ENCODE measurements around the gene WDR93.

The WDR93 gene

GRCh38 chr15:89671687-89672086, 18.9 kb upstream of the WDR93 start:
- H3K27ac ChIP-seq (ENCODE audit: low read depth, low read length) = no peak overlapping the region
- no peak overlapping the region for H4K91ac ChIP-seq (ENCODE audit: low read depth, low read length)
- no peak overlapping the region for H3K9ac ChIP-seq (ENCODE audit: low read length)
- no peaks in the 10 kb centered on the region for H3K79me2 ChIP-seq (ENCODE audit: control insufficient read depth, insufficient read depth, low read length, poor library complexity)
- no peak overlapping the region for H3K4ac ChIP-seq (ENCODE audit: low read depth, low read length)
- H2AFZ ChIP-seq (ENCODE audit: insufficient read depth, low read length, poor library complexity) = no peak overlapping the region
- H3K36me3 ChIP-seq (ENCODE audit: control insufficient read depth in 1 of 2, insufficient read depth in 2 of 2, low read length in 2 of 2) = no peaks in the 10 kb centered on the region
- H3K79me1 ChIP-seq (ENCODE audit: low read length) = no peaks in the 10 kb centered on the region
- no peak overlapping the region for H3K18ac ChIP-seq (ENCODE audit: low read length)
- H4K8ac ChIP-seq (ENCODE audit: low read depth, low read length) = no peak overlapping the region
- no peak overlapping the region for H2BK120ac ChIP-seq (ENCODE audit: insufficient read depth, low read length, poor library complexity)
- H3K14ac ChIP-seq (ENCODE audit: low read length) = no peak overlapping the region
- H3K9me3 ChIP-seq (ENCODE audit: insufficient read depth, low read depth, low read length) = peaks cover 1% of the 10 kb centered on the region
- H4K12ac ChIP-seq (ENCODE audit: low read depth, low read length) = no peak overlapping the region
- no peak overlapping the region for H2AK5ac ChIP-seq (ENCODE audit: low read length)
- no peak overlapping the region for H3K23ac ChIP-seq (ENCODE audit: low read length)
- no peaks in the 10 kb centered on the region for H3K27me3 ChIP-seq (ENCODE audit: insufficient read depth, low read length)
- H2BK5ac ChIP-seq (ENCODE audit: low read depth, low read length, poor library complexity) = no peak overlapping the region
- no peak overlapping the region for H2BK12ac ChIP-seq (ENCODE audit: low read length)
- H3K4me2 ChIP-seq (ENCODE audit: low read length) = no peak overlapping the region
- H3K4me3 ChIP-seq (ENCODE audit: low read depth, low read length) = no peak overlapping the region
- no peak for DNase-seq
- WGBS (ENCODE audit: extremely low coverage, insufficient coverage, insufficient read length) = no CpG with 5 or more reads among the region's 4 CpGs
- no peaks in the 10 kb centered on the region for H3K4me1 ChIP-seq (ENCODE audit: control insufficient read depth in 1 of 2, insufficient read depth in 2 of 2, low read length in 2 of 2)

- no peak overlapping the region for H4K91ac ChIP-seq (ENCODE audit: low read depth, low read length)
- no peaks in the 10 kb centered on the region for H3K79me2 ChIP-seq (ENCODE audit: control insufficient read depth, insufficient read depth, low read length, poor library complexity)
- no peak overlapping the region for H3K4ac ChIP-seq (ENCODE audit: low read depth, low read length)
- DNase-seq = no peak
- H3K4me2 ChIP-seq (ENCODE audit: low read length) = no peak overlapping the region
- H2BK120ac ChIP-seq (ENCODE audit: insufficient read depth, low read length, poor library complexity) = no peak overlapping the region
- no peaks in the 10 kb centered on the region for H3K79me1 ChIP-seq (ENCODE audit: low read length)
- no peak overlapping the region for H4K8ac ChIP-seq (ENCODE audit: low read depth, low read length)
- H2BK12ac ChIP-seq (ENCODE audit: low read length) = no peak overlapping the region
- peaks cover 1% of the 10 kb centered on the region for H3K9me3 ChIP-seq (ENCODE audit: insufficient read depth, low read depth, low read length)
- no peak overlapping the region for H3K27ac ChIP-seq (ENCODE audit: low read depth, low read length)
- no peak overlapping the region for H3K9ac ChIP-seq (ENCODE audit: low read length)
- no peak overlapping the region for H3K4me3 ChIP-seq (ENCODE audit: low read depth, low read length)
- no CpG with 5 or more reads among the region's 12 CpGs for WGBS (ENCODE audit: extremely low coverage, insufficient coverage, insufficient read length)
- H3K14ac ChIP-seq (ENCODE audit: low read length) = no peak overlapping the region
- no peaks in the 10 kb centered on the region for H3K27me3 ChIP-seq (ENCODE audit: insufficient read depth, low read length)
- H3K23ac ChIP-seq (ENCODE audit: low read length) = no peak overlapping the region
- peak overlapping the region; percentile 21 for H4K12ac ChIP-seq (ENCODE audit: low read depth, low read length)
- H2AFZ ChIP-seq (ENCODE audit: insufficient read depth, low read length, poor library complexity) = no peak overlapping the region
- no peak overlapping the region for H2BK5ac ChIP-seq (ENCODE audit: low read depth, low read length, poor library complexity)
- H3K36me3 ChIP-seq (ENCODE audit: control insufficient read depth in 1 of 2, insufficient read depth in 2 of 2, low read length in 2 of 2) = no peaks in the 10 kb centered on the region
- no peaks in the 10 kb centered on the region for H3K4me1 ChIP-seq (ENCODE audit: control insufficient read depth in 1 of 2, insufficient read depth in 2 of 2, low read length in 2 of 2)
- no peak overlapping the region for H3K18ac ChIP-seq (ENCODE audit: low read length)
- H2AK5ac ChIP-seq (ENCODE audit: low read length) = no peak overlapping the region
Measured at GRCh38 chr15:89672221-89673164, 18.1 kb upstream of the WDR93 start.

GRCh38 chr15:89673165-89673512, 17.5 kb upstream of the WDR93 start:
- no peak overlapping the region for H2BK120ac ChIP-seq (ENCODE audit: insufficient read depth, low read length, poor library complexity)
- H3K79me1 ChIP-seq (ENCODE audit: low read length) = no peaks in the 10 kb centered on the region
- WGBS (ENCODE audit: extremely low coverage, insufficient coverage, insufficient read length) = no CpG with 5 or more reads among the region's 12 CpGs
- H4K8ac ChIP-seq (ENCODE audit: low read depth, low read length) = no peak overlapping the region
- H3K23ac ChIP-seq (ENCODE audit: low read length) = no peak overlapping the region
- no peak overlapping the region for H3K9ac ChIP-seq (ENCODE audit: low read length)
- no peak overlapping the region for H3K27ac ChIP-seq (ENCODE audit: low read depth, low read length)
- no peak overlapping the region for H3K18ac ChIP-seq (ENCODE audit: low read length)
- H3K27me3 ChIP-seq (ENCODE audit: insufficient read depth, low read length) = no peaks in the 10 kb centered on the region
- no peak overlapping the region for H3K14ac ChIP-seq (ENCODE audit: low read length)
- H2BK12ac ChIP-seq (ENCODE audit: low read length) = no peak overlapping the region
- no peak overlapping the region for H2BK5ac ChIP-seq (ENCODE audit: low read depth, low read length, poor library complexity)
- no peak overlapping the region for H2AK5ac ChIP-seq (ENCODE audit: low read length)
- DNase-seq = peak; percentile 69 to 75
- H3K4ac ChIP-seq (ENCODE audit: low read depth, low read length) = no peak overlapping the region
- H4K12ac ChIP-seq (ENCODE audit: low read depth, low read length) = no peak overlapping the region
- H3K4me1 ChIP-seq (ENCODE audit: control insufficient read depth in 1 of 2, insufficient read depth in 2 of 2, low read length in 2 of 2) = no peaks in the 10 kb centered on the region
- H3K9me3 ChIP-seq (ENCODE audit: insufficient read depth, low read depth, low read length) = peaks cover 1% of the 10 kb centered on the region
- H4K91ac ChIP-seq (ENCODE audit: low read depth, low read length) = no peak overlapping the region
- H2AFZ ChIP-seq (ENCODE audit: insufficient read depth, low read length, poor library complexity) = no peak overlapping the region
- H3K36me3 ChIP-seq (ENCODE audit: control insufficient read depth in 1 of 2, insufficient read depth in 2 of 2, low read length in 2 of 2) = no peaks in the 10 kb centered on the region
- no peak overlapping the region for H3K4me2 ChIP-seq (ENCODE audit: low read length)
- no peak overlapping the region for H3K4me3 ChIP-seq (ENCODE audit: low read depth, low read length)
- H3K79me2 ChIP-seq (ENCODE audit: control insufficient read depth, insufficient read depth, low read length, poor library complexity) = no peaks in the 10 kb centered on the region

- no peak overlapping the region for H2BK120ac ChIP-seq (ENCODE audit: insufficient read depth, low read length, poor library complexity)
Measured at GRCh38 chr15:89674526-89674925, 16.1 kb upstream of the WDR93 start.

More at GRCh38 chr15:89674526-89674925, 16.1 kb upstream of the WDR93 start:
- H3K14ac ChIP-seq (ENCODE audit: low read length) = no peak overlapping the region
- no peak overlapping the region for H4K8ac ChIP-seq (ENCODE audit: low read depth, low read length)
- DNase-seq = no peak
- no peak overlapping the region for H3K9ac ChIP-seq (ENCODE audit: low read length)
- H4K12ac ChIP-seq (ENCODE audit: low read depth, low read length) = no peak overlapping the region
- no peak overlapping the region for H2AK5ac ChIP-seq (ENCODE audit: low read length)
- no peak overlapping the region for H3K4ac ChIP-seq (ENCODE audit: low read depth, low read length)
- no peak overlapping the region for H2BK5ac ChIP-seq (ENCODE audit: low read depth, low read length, poor library complexity)
- no peaks in the 10 kb centered on the region for H3K27me3 ChIP-seq (ENCODE audit: insufficient read depth, low read length)
- H3K4me3 ChIP-seq (ENCODE audit: low read depth, low read length) = no peak overlapping the region
- H3K4me2 ChIP-seq (ENCODE audit: low read length) = no peak overlapping the region
- no peaks in the 10 kb centered on the region for H3K4me1 ChIP-seq (ENCODE audit: control insufficient read depth in 1 of 2, insufficient read depth in 2 of 2, low read length in 2 of 2)
- H2BK12ac ChIP-seq (ENCODE audit: low read length) = no peak overlapping the region
- H3K27ac ChIP-seq (ENCODE audit: low read depth, low read length) = no peak overlapping the region
- no peaks in the 10 kb centered on the region for H3K79me2 ChIP-seq (ENCODE audit: control insufficient read depth, insufficient read depth, low read length, poor library complexity)
- H3K18ac ChIP-seq (ENCODE audit: low read length) = no peak overlapping the region
- H3K79me1 ChIP-seq (ENCODE audit: low read length) = no peaks in the 10 kb centered on the region
- no peak overlapping the region for H2AFZ ChIP-seq (ENCODE audit: insufficient read depth, low read length, poor library complexity)
- no peaks in the 10 kb centered on the region for H3K36me3 ChIP-seq (ENCODE audit: control insufficient read depth in 1 of 2, insufficient read depth in 2 of 2, low read length in 2 of 2)
- no CpG with 5 or more reads among the region's 4 CpGs for WGBS (ENCODE audit: extremely low coverage, insufficient coverage, insufficient read length)
- no peak overlapping the region for H4K91ac ChIP-seq (ENCODE audit: low read depth, low read length)
- no peak overlapping the region for H3K23ac ChIP-seq (ENCODE audit: low read length)
- peaks cover 1% of the 10 kb centered on the region for H3K9me3 ChIP-seq (ENCODE audit: insufficient read depth, low read depth, low read length)
